Thyroid gland (tissue), 4 donors: ENCODE data around the gene LIF. TPM values are rescaled to one million over a fixed set of nuclear protein-coding genes. Genes with fewer than 3 reads are reported as not detected.
A peak's percentile ranks its signal among the peaks of the same experiment; 100 is the strongest.

ENCODE experiments used
- DNase-seq, 2 donors: peaks; one replicate each; pipeline ENCODE4 v3.0.0-alpha.2; 2019
- H3K27ac ChIP-seq, 3 donors: fragments of 200-600 bp; sonication (generic); 1 replicate in 2 of 3; 2 replicates in 1 of 3; pipeline ENCODE4 v1.5.1; 2016 to 2019; ENCODE audit warnings: mild to moderate bottlenecking in 1 of 3, moderate library complexity in 1 of 3
- H3K27me3 ChIP-seq: fragments of 200-600 bp; sonication (generic); one replicate; pipeline ENCODE4 v1.5.1; 2019
- H3K36me3 ChIP-seq, 2 donors: fragments of 200-600 bp; sonication (generic); one replicate each; pipeline ENCODE4 v1.5.1; 2016 to 2019
- H3K4me1 ChIP-seq, 2 donors: fragments of 200-600 bp; sonication (generic); one replicate each; pipeline ENCODE4 v1.5.1; 2017 to 2019
- H3K4me3 ChIP-seq, 3 donors: fragments of 200-600 bp; sonication (generic); replicated peaks in 1 of 3; 1 replicate in 2 of 3; 2 replicates in 1 of 3; pipeline ENCODE4 v1.5.1; 2016; ENCODE audit warnings: mild to moderate bottlenecking in 1 of 3
- H3K9me3 ChIP-seq: fragments of 200-600 bp; sonication (generic); one replicate; pipeline ENCODE4 v1.5.1; 2017
- CTCF ChIP-seq, 6 experiments: fragments of 200-600 bp in 3 of 6; fragments of 450-650 bp in 3 of 6; sonication (generic) in 3 of 6; IDR thresholded peaks; one replicate each; pipeline ENCODE4 v1.5.1; 2016 to 2019; ENCODE audit warnings: antibody characterized with exemption in 6 of 6, mild to moderate bottlenecking in 2 of 6, inconsistent platforms in 1 of 6, moderate library complexity in 1 of 6
- POLR2A ChIP-seq, 2 donors: fragments of 450-650 bp; IDR thresholded peaks; one replicate each; pipeline ENCODE4 v1.6.1; 2017; ENCODE audit warnings: antibody characterized with exemption in 2 of 2, mild to moderate bottlenecking in 2 of 2, moderate library complexity in 1 of 2
- WGBS, 2 donors: methylation state at CpG; one replicate each; pipeline ENCODE4 v1.1.5; 2017; 5-methylcytosine and 5-hydroxymethylcytosine counted together
- intact Hi-C: fragments of 100-400 bp; cut with DNase I; formaldehyde crosslinking; loops from one replicate; pipeline ENCODE4 v1.15.1; 2023
- total RNA-seq, 4 donors: library from RNA; depleted of rRNA; stranded (reverse); fragments of >200 nt; gene quantifications; one replicate each; pipeline ENCODE4 v1.2.3, GENCODE V29; 2016

Gene LIF
- 1 to 10 TPM in 3 of 4 donors, under 1 TPM in 1; 0.89 to 2.6 (median 2.2) TPM for total RNA-seq

- Histone ChIP-seq H3K4me1 (peaks cover 15 to 29% of the 10 kb centered on the region in 2 donors), H3K9me3 (no peaks in the 10 kb centered on the region), H3K36me3 (no peaks in the 10 kb centered on the region), H3K27me3 (no peaks in the 10 kb centered on the region), H3K4me3 (peak within 1 kb of the TSS; percentile 20 to 49 (median 24)), H3K27ac (no peak within 1 kb of the TSS)
- 1 to 3% methylated on average over 36 to 49 of the region's 64 CpGs for WGBS, 2 donors
- intact Hi-C loops: no loop called here
- DNase-seq: peak in 1 of 2 donors; percentile 27
- TF ChIP-seq POLR2A (IDR thresholded peaks at IDR 0.05): no peak
- peak in 2 of 6 experiments; percentile 11 to 34 for TF ChIP-seq CTCF (IDR thresholded peaks at IDR 0.05)
Observed at GRCh38 chr22:30245985-30246813, at the start of gene LIF. TSS of gene LIF (minus strand) at chr22:30246759. CDS start at chr22:30246695, 64 bp downstream.

- TF ChIP-seq CTCF (IDR thresholded peaks at IDR 0.05): no peak
- TF ChIP-seq POLR2A (IDR thresholded peaks at IDR 0.05): no peak
- H3K27me3 ChIP-seq: no peaks in the 10 kb centered on the region
- DNase-seq: no peak
- H3K4me3 ChIP-seq: no peak overlapping the region
- intact Hi-C loops: no loop called here
- H3K36me3 ChIP-seq: peaks cover 32 to 38% of the 10 kb centered on the region in 2 donors
- WGBS, 2 donors: 84 to 90% methylated on average over 4 of the region's 4 CpGs
- H3K9me3 ChIP-seq: no peaks in the 10 kb centered on the region
- peak overlapping the region; percentile 84 to 88 (median 87) for H3K27ac ChIP-seq
- peaks cover 54 to 75% of the 10 kb centered on the region in 2 donors for H3K4me1 ChIP-seq
Observed at GRCh38 chr22:30296324-30296723, 49.8 kb upstream of the LIF start.

- peaks cover 57 to 75% of the 10 kb centered on the region in 2 donors for H3K4me1 ChIP-seq
- DNase-seq: peak; percentile 56 to 73
- H3K27ac ChIP-seq: peak overlapping the region; percentile 84 to 88 (median 87)
- TF ChIP-seq CTCF (IDR thresholded peaks at IDR 0.05) (no peak), POLR2A (IDR thresholded peaks at IDR 0.05) (no peak)
- no peak overlapping the region for H3K4me3 ChIP-seq
- H3K36me3 ChIP-seq: peaks cover 32 to 38% of the 10 kb centered on the region in 2 donors
- 41 to 54% methylated on average over 7 of the region's 7 CpGs for WGBS, 2 donors
- no peaks in the 10 kb centered on the region for H3K9me3 ChIP-seq
- no peaks in the 10 kb centered on the region for H3K27me3 ChIP-seq
- intact Hi-C loops: no loop called here
Observed at GRCh38 chr22:30295576-30295975, 49.0 kb upstream of the LIF start.

- intact Hi-C loops: no loop called here
- Histone ChIP-seq H3K36me3 (peaks cover 29 to 38% of the 10 kb centered on the region in 2 donors), H3K27ac (peak overlapping the region in 2 of 3 donors; percentile 84 to 87), H3K4me3 (no peak overlapping the region), H3K27me3 (no peaks in the 10 kb centered on the region), H3K4me1 (peaks cover 63 to 75% of the 10 kb centered on the region in 2 donors), H3K9me3 (no peaks in the 10 kb centered on the region)
- no peak for DNase-seq
- TF ChIP-seq POLR2A (IDR thresholded peaks at IDR 0.05) (no peak), CTCF (IDR thresholded peaks at IDR 0.05) (no peak)
- WGBS, 2 donors: 98% methylated on average over 9 of the region's 11 CpGs; no CpG with 5 or more reads in 1 of the 2 donors
Observed at GRCh38 chr22:30294830-30295229, 48.3 kb upstream of the LIF start.

GRCh38 chr22:30294066-30294465, 47.5 kb upstream of the LIF start:
- Histone ChIP-seq H3K36me3 (peaks cover 29 to 38% of the 10 kb centered on the region in 2 donors), H3K4me3 (no peak overlapping the region), H3K4me1 (peaks cover 59 to 68% of the 10 kb centered on the region in 2 donors), H3K9me3 (no peaks in the 10 kb centered on the region), H3K27me3 (no peaks in the 10 kb centered on the region), H3K27ac (peak overlapping the region in 2 of 3 donors; percentile 84 to 87)
- TF ChIP-seq CTCF (IDR thresholded peaks at IDR 0.05) (no peak), POLR2A (IDR thresholded peaks at IDR 0.05) (no peak)
- no peak for DNase-seq
- WGBS, 2 donors: 91 to 97% methylated on average over 6 to 7 of the region's 9 CpGs
- intact Hi-C loops: no loop called here
